ENCODE data around the gene GINS2. TPM values are rescaled to one million over a fixed set of nuclear protein-coding genes. Genes with fewer than 3 reads are reported as not detected.

The GINS2 gene
- total and polyA plus RNA-seq, 9 donors: 8.5 to 15.5 (median 10.6) TPM

DNA sequence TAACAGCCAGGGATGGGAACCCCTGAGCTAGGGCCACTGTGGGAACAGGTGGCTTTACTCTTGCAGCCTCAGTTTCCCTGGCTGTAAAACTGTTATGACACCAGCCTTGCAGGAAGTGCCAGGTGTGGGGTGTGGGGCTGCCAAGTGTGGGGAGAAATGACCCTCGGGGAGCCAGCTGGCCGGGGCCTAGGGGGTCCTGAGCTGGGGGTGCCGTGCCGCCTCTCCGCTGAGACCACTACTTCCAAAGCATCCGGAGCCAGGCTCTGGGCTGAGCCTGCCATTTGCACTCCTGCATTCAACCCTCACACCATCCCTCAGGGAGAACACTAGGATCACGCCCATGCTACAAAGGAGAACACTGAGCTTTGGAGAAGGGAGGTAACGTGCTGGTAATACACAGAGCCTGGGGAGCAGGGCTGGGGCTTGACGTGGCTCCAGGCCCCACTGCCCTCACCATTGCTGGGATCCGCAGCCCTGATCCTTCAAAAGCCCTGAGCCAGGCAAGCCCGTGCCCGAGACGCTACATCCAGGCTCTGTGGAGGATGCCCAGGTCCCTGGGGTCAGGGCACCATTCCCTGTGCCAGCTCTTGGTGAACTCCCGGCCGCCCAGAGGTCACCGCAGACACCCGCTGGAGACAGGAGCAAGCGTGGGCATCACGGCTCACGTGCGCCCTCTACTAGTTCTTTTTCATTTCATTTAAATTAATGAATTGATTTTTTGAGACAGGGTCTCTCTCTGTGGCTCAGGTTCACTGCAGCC is 28.8 kb upstream of the GINS2 start:
- Histone ChIP-seq H3K27me3 (ENCODE audit: control insufficient read depth, insufficient read depth, low read length) (peaks cover 3% of the 10 kb centered on the region), H3K9me3 (replicated peaks; ENCODE audit: control insufficient read depth, low read depth, low read length) (no peaks in the 10 kb centered on the region), H3K27ac (ENCODE audit: low read length) (no peak overlapping the region), H3K4me3 (ENCODE audit: low read length) (no peak overlapping the region), H3K36me3 (ENCODE audit: control insufficient read depth, insufficient read depth, low read length) (no peaks in the 10 kb centered on the region), H3K4me1 (ENCODE audit: control insufficient read depth, insufficient read depth, low read length) (peaks cover 34% of the 10 kb centered on the region)
- WGBS (ENCODE audit: insufficient coverage): 48% methylated on average over 8 of the region's 21 CpGs
- peak; percentile 74 for DNase-seq

DNA sequence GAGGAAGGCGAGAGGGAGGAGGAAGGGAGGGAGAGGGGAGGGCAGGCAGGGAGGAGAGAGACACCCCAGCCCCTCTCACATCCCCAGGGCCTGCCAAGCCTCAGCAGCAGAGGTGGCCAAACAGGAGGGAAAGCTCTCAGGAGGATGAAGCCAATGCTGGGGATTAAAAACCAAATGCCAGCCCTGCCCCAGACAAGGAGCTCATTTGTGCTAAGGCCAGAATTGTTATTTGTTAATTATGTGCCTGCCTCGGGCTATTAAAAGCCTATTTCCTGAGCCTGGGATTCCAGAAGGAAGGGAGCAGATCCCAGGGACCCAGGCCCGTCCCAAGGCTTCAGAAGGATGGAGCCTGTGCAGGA is 27.9 kb upstream of the GINS2 start:
- DNase-seq: no peak
- WGBS (ENCODE audit: insufficient coverage): 36% methylated on average over 2 of the region's 3 CpGs

DNA sequence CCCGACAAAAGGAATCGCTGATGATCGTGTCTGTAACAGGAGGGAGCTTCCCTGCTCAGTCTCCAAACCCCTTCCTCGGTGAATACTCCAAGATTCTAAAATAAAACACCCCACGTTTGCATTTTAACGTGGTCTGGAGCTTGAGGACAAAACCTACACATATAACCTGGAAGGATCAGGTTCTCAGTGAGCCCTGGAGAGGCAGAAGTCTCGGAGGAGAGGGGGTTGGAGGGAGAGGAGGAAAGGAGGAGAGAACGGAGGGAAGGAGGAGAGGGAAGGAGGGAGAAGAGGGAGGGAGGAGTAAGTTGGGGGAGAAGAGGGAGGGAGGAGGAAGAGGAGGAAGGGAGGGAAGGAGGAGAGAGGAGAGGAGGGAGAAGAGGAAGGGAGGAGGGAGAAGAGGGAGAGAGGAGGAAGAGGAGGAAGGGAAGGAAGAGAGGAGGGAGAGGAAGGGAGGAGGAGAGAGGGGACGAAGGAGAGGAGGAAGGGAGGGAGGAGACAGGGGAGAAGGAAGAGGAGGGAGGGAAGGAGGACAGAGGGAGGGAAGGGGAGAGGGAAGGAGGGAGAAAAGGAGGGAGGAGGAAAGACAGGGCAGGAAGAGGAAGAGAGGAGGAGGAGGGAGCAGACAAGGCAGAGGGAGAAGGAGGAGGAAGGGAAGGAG is 27.4 kb upstream of the GINS2 start:
- Histone ChIP-seq H3K27me3 (ENCODE audit: control insufficient read depth, insufficient read depth, low read length) (peaks cover 3% of the 10 kb centered on the region), H3K36me3 (ENCODE audit: control insufficient read depth, insufficient read depth, low read length) (no peaks in the 10 kb centered on the region), H3K9me3 (replicated peaks; ENCODE audit: control insufficient read depth, low read depth, low read length) (peaks cover 9% of the 10 kb centered on the region), H3K4me3 (ENCODE audit: low read length) (no peak overlapping the region), H3K27ac (ENCODE audit: low read length) (peak overlapping the region; percentile 82), H3K4me1 (ENCODE audit: control insufficient read depth, insufficient read depth, low read length) (peaks cover 34% of the 10 kb centered on the region)
- WGBS (ENCODE audit: insufficient coverage): 24% methylated on average over 4 of the region's 9 CpGs
- peak; percentile 54 for DNase-seq

More for the DNA sequence above, 27.9 kb upstream of the GINS2 start:
- Histone ChIP-seq H3K36me3 (ENCODE audit: control insufficient read depth, insufficient read depth, low read length) (no peaks in the 10 kb centered on the region), H3K4me1 (ENCODE audit: control insufficient read depth, insufficient read depth, low read length) (peaks cover 34% of the 10 kb centered on the region), H3K27ac (ENCODE audit: low read length) (no peak overlapping the region), H3K9me3 (replicated peaks; ENCODE audit: control insufficient read depth, low read depth, low read length) (peaks cover 8% of the 10 kb centered on the region), H3K27me3 (ENCODE audit: control insufficient read depth, insufficient read depth, low read length) (peaks cover 3% of the 10 kb centered on the region), H3K4me3 (ENCODE audit: low read length) (no peak overlapping the region)

DNA sequence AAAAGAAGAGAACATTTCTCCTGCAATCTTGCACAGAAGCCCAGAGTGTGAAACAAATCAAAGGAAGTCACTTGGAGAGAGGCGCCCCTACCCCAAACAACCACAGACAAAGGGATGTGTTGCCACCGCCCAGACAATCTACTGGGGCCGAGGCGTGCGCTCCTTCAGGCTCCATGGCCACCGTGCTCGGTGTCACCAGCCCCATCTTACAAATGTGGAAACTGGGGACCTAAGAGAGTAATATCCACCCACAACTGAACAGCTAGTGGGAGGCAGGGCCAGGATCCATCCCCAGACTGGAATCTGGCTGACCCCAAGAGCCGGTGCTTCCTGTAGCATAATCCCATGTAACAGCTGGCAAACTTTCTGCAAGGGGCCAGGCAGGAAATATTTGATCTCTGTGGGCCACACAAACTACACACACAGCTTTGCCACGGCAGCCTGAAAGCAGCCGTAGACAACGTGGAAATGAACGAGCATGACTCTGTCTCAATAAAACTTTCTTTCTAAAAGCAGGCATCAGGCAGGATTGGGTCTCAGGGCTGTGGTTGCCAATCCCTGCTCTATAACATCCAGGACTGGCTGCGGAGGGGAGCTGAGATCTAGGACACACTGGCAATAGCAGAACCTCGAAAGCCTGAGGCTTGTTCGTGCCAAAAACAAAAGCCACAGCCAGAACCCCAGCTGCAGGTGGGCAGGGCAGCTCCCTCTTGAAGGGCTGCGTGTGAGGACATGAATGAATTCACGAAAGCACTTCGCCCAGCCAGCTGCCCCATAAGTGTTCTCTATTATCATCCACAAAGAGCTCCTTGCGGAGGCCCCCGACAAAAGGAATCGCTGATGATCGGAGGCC is 26.6 kb upstream of the GINS2 start:
- peaks cover 9% of the 10 kb centered on the region for H3K9me3 ChIP-seq (replicated peaks; ENCODE audit: control insufficient read depth, low read depth, low read length)
- H3K4me1 ChIP-seq (ENCODE audit: control insufficient read depth, insufficient read depth, low read length): peaks cover 34% of the 10 kb centered on the region
- 4% methylated on average over 8 of the region's 22 CpGs for WGBS (ENCODE audit: insufficient coverage)
- H3K27me3 ChIP-seq (ENCODE audit: control insufficient read depth, insufficient read depth, low read length): peaks cover 5% of the 10 kb centered on the region
- no peak overlapping the region for H3K4me3 ChIP-seq (ENCODE audit: low read length)
- no peaks in the 10 kb centered on the region for H3K36me3 ChIP-seq (ENCODE audit: control insufficient read depth, insufficient read depth, low read length)
- peak overlapping the region; percentile 82 for H3K27ac ChIP-seq (ENCODE audit: low read length)
- DNase-seq: peak; percentile 88

DNA sequence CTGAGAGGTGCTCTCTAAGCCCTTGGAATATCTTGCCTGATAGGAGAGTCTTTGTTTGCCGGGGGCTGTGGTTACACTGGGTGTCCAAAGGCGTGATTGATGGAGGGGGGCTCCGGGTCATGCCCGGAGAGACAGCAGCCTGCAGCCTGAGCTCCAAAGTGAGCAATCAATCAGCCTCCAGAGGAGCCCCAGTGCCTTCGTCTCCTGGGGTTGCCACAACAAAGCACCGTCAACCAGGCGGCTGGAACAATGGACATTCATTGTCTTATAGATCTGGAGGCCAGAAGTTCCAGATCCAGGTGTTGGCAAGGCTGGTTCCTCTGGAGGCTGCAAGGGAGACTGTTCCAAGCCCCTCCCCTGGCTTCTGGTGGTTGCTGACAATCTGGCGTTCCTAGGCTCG is 24.0 kb upstream of the GINS2 start:
- Histone ChIP-seq H3K27me3 (ENCODE audit: control insufficient read depth, insufficient read depth, low read length) (peaks cover 13% of the 10 kb centered on the region), H3K4me3 (ENCODE audit: low read length) (no peak overlapping the region), H3K9me3 (replicated peaks; ENCODE audit: control insufficient read depth, low read depth, low read length) (peaks cover 9% of the 10 kb centered on the region), H3K27ac (ENCODE audit: low read length) (no peak overlapping the region), H3K4me1 (ENCODE audit: control insufficient read depth, insufficient read depth, low read length) (peaks cover 31% of the 10 kb centered on the region), H3K36me3 (ENCODE audit: control insufficient read depth, insufficient read depth, low read length) (no peaks in the 10 kb centered on the region)
- no peak for DNase-seq
- 36% methylated on average over 9 of the region's 9 CpGs for WGBS (ENCODE audit: insufficient coverage)

DNA sequence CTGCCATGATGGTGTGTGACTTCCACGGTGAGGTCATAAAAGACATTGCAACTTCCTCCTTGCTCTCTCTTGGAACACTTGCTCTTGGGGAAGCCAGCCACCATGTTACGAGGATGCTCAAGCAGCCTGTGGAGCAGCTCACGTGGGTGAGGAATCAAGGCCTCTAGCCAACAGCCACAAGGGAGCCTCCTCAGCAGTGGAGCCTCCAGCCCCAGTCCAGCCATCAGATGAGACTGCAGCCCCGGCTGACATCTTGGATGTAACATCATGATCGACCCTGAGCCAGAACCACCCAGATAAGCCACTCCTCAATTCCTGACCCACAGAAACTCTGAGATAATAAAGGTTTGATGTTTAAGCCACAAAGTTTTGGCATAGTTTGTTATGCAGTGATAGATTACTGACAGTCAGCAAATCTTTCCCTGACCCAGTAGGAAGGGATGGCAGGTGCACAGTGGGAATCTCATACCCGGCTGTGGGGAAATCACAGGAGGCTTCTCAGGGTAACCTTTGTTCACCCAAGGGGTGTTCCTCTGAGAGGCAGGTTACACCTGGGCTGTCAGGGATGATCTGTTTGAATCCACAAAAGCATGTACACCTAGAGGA is 23.3 kb upstream of the GINS2 start:
- 94% methylated on average over 4 of the region's 6 CpGs for WGBS (ENCODE audit: insufficient coverage)
- Histone ChIP-seq H3K27me3 (ENCODE audit: control insufficient read depth, insufficient read depth, low read length) (peaks cover 13% of the 10 kb centered on the region), H3K9me3 (replicated peaks; ENCODE audit: control insufficient read depth, low read depth, low read length) (peaks cover 9% of the 10 kb centered on the region), H3K4me1 (ENCODE audit: control insufficient read depth, insufficient read depth, low read length) (peaks cover 24% of the 10 kb centered on the region), H3K36me3 (ENCODE audit: control insufficient read depth, insufficient read depth, low read length) (no peaks in the 10 kb centered on the region), H3K4me3 (ENCODE audit: low read length) (no peak overlapping the region), H3K27ac (ENCODE audit: low read length) (no peak overlapping the region)
- DNase-seq: no peak

DNA sequence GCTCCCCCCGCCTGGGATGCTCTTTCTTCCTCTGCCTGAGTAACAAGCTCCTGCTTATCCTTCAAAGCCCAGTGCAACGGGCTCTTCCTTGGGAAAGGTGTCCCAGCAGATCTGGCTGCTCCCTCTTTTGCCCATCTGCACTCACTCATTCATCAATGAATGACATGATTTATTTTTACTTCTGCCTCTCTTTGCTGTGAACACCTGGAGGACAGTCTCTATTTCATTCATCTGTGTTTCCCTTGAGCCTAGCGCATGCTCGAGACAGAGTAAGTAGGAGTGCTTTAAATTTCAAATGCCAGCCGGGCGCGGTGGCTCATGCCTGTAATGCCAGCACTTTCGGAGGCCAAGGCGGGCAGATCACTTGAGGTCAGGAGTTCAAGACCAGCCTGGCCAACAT is 22.0 kb upstream of the GINS2 start:
- 74% methylated on average over 4 of the region's 9 CpGs for WGBS (ENCODE audit: insufficient coverage)
- peaks cover 13% of the 10 kb centered on the region for H3K27me3 ChIP-seq (ENCODE audit: control insufficient read depth, insufficient read depth, low read length)
- H3K36me3 ChIP-seq (ENCODE audit: control insufficient read depth, insufficient read depth, low read length): no peaks in the 10 kb centered on the region
- no peak overlapping the region for H3K4me3 ChIP-seq (ENCODE audit: low read length)
- H3K9me3 ChIP-seq (replicated peaks; ENCODE audit: control insufficient read depth, low read depth, low read length): peaks cover 9% of the 10 kb centered on the region
- no peak overlapping the region for H3K27ac ChIP-seq (ENCODE audit: low read length)
- no peak for DNase-seq
- peaks cover 10% of the 10 kb centered on the region for H3K4me1 ChIP-seq (ENCODE audit: control insufficient read depth, insufficient read depth, low read length)

DNA sequence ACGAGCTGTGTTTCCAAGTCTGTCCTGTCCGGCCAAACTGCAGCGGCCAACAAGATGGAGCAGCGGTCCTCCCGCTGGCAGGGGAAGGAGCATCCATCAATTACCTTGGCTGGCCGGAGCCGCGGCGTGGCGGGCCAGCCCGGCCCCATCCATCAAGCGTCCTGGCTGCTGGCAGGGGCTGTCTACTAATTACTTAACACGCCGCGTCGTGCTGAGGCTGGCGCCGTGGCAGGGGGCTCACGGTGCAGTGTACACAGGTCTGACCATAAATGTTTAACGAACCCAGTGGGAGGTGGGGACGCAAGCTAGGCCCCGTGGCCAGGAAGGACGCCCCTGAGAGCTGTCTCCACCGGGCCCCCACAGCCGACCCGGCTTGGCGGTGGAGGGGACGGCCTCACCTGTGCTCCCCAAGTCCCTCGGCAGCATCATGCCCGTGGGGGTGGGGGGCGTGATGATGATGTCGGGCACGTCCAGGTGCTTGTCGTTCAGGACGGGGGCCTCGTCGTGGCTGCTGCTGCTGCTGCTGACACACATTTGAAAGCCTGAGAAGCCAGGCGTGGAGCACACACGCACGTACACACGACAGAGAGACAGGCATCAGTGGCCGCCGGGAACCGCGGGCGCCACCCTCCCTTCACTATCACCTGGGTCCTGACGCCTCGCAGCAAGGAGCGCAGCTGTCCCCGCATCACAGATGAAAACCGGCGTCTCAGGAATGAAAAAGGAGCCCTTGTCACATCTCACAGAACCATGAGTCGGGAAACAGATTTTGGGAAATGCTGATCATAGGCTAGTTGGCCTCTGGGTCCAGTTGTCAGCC is 21.2 kb upstream of the GINS2 start:
- Histone ChIP-seq H3K36me3 (ENCODE audit: control insufficient read depth, insufficient read depth, low read length) (no peaks in the 10 kb centered on the region), H3K4me3 (ENCODE audit: low read length) (no peak overlapping the region), H3K27me3 (ENCODE audit: control insufficient read depth, insufficient read depth, low read length) (peaks cover 11% of the 10 kb centered on the region), H3K27ac (ENCODE audit: low read length) (no peak overlapping the region), H3K4me1 (ENCODE audit: control insufficient read depth, insufficient read depth, low read length) (peaks cover 3% of the 10 kb centered on the region), H3K9me3 (replicated peaks; ENCODE audit: control insufficient read depth, low read depth, low read length) (peaks cover 9% of the 10 kb centered on the region)
- DNase-seq: no peak
- WGBS (ENCODE audit: insufficient coverage): 46% methylated on average over 48 of the region's 53 CpGs

DNA sequence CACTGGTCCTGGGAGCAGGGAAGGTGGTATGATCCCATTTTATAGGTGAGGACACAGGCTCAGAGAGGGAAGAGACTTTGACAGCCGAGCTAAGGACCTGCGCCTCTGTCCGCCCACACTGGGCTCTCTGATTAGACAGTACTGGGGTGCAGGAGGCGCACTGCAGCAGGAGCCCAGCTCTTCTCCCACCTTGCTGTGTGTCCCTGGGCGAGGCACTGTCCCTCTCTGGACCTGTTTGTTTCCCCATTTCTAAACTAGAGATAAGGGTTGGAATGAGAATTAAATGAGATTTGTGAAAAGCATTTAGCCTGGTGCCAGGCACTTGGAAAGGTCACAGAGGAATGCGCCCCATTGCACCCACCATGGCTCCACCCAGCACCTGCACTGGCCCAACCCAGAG is 19.6 kb upstream of the GINS2 start:
- DNase-seq: no peak
- Histone ChIP-seq H3K4me1 (ENCODE audit: control insufficient read depth, insufficient read depth, low read length) (no peaks in the 10 kb centered on the region), H3K9me3 (replicated peaks; ENCODE audit: control insufficient read depth, low read depth, low read length) (peaks cover 9% of the 10 kb centered on the region), H3K27ac (ENCODE audit: low read length) (no peak overlapping the region), H3K4me3 (ENCODE audit: low read length) (no peak overlapping the region), H3K36me3 (ENCODE audit: control insufficient read depth, insufficient read depth, low read length) (no peaks in the 10 kb centered on the region), H3K27me3 (ENCODE audit: control insufficient read depth, insufficient read depth, low read length) (peaks cover 11% of the 10 kb centered on the region)
- 100% methylated on average over 3 of the region's 6 CpGs for WGBS (ENCODE audit: insufficient coverage)
